Right lobe of liver (tissue), 6 donors: Measurements from ENCODE around the gene RELT. TPM values are rescaled to one million over a fixed set of nuclear protein-coding genes. Genes with fewer than 3 reads are reported as not detected.

Experiments used
- ATAC-seq, 4 donors: fragments of 200-7000 bp; cut with Tn5 transposase; one replicate each; pipeline ENCODE4 v1.9.1; 2020; ENCODE audit warnings: mild to moderate bottlenecking in 4 of 4, moderate library complexity in 4 of 4
- DNase-seq, 3 donors: peaks; one replicate each; pipeline ENCODE4 v3.0.0-alpha.2; 2020
- H3K27ac ChIP-seq, 3 donors: fragments of 200-600 bp; one replicate each; pipeline ENCODE4 v1.8.0; 2022
- H3K27me3 ChIP-seq, 2 donors: fragments of 200-600 bp; one replicate each; pipeline ENCODE4 v1.8.0; 2022
- H3K36me3 ChIP-seq, 4 donors: fragments of 200-600 bp; sonication (generic) in 1 of 4; one replicate each; pipeline versions ENCODE4 v1.5.1 to v1.8.0; 2017 to 2022; ENCODE audit warnings: control low read depth in 1 of 4
- H3K4me1 ChIP-seq, 4 donors: fragments of 200-600 bp; sonication (generic) in 1 of 4; one replicate each; pipeline versions ENCODE4 v1.5.1 to v1.8.0; 2017 to 2022; ENCODE audit warnings: control low read depth in 1 of 4
- H3K4me3 ChIP-seq, 3 donors: fragments of 200-600 bp; one replicate each; pipeline ENCODE4 v1.8.0; 2022
- H3K9me3 ChIP-seq, 4 donors: fragments of 200-600 bp; sonication (generic) in 1 of 4; one replicate each; pipeline versions ENCODE4 v1.5.1 to v1.8.0; 2017 to 2022; ENCODE audit warnings: control low read depth in 1 of 4
- POLR2A ChIP-seq: fragments of 450-650 bp; IDR thresholded peaks from one replicate; pipeline ENCODE4 v1.6.1; 2017; ENCODE audit warnings: antibody characterized with exemption, mild to moderate bottlenecking
- whole genome bisulfite sequencing: methylation state at CpG from one replicate; pipeline ENCODE4 v1.1.6; 2018; ENCODE audit warnings: low coverage, low lambda C conversion rate; ENCODE audit not compliant: insufficient coverage; ENCODE audit errors: missing lambda C conversion rate; 5-methylcytosine and 5-hydroxymethylcytosine counted together
- intact Hi-C, 2 donors: fragments of 100-400 bp; cut with DNase I; formaldehyde crosslinking; loops; one replicate each; pipeline versions ENCODE4 v1.11.2 to v1.14.1; 2022
- total RNA-seq, 6 experiments: library from RNA; depleted of rRNA in 2 of 6; stranded (reverse); fragments of >200 nt in 2 of 6; fragmentation: NEBNext Ultra II Directional in 3 of 6; extraction: Animal tissue kit (Norgen Biotek cat#: 25700) in 3 of 6; gene quantifications; one replicate each; pipeline versions ENCODE4 v1.1.0 to v1.2.4, GENCODE V29; 2016 to 2023
- TF ChIP-seq, protein P1 (sequence below), 4 donors: fragments of 200-600 bp in 3 of 4; fragments of 450-650 bp in 1 of 4; IDR thresholded peaks; one replicate each; pipeline versions ENCODE4 v1.5.1 to v1.8.0; 2016 to 2022; ENCODE audit warnings: antibody characterized with exemption in 4 of 4, mild to moderate bottlenecking in 2 of 4
- donor health status: DM: no; HTN: yes; CAD: no.
- donor health status: DM: no; HTN: no; CAD: no.
- donor health status: DM: no; HTN: no; CAD: no.
- donor health status: DM: no; HTN: yes; CAD: no.
- donor health status: DM: no; HTN: yes; CAD: no.

RELT gene
- total RNA-seq, 6 experiments from 2014 or later: 0.81 to 5.4 (median 1.6) TPM

DNA sequence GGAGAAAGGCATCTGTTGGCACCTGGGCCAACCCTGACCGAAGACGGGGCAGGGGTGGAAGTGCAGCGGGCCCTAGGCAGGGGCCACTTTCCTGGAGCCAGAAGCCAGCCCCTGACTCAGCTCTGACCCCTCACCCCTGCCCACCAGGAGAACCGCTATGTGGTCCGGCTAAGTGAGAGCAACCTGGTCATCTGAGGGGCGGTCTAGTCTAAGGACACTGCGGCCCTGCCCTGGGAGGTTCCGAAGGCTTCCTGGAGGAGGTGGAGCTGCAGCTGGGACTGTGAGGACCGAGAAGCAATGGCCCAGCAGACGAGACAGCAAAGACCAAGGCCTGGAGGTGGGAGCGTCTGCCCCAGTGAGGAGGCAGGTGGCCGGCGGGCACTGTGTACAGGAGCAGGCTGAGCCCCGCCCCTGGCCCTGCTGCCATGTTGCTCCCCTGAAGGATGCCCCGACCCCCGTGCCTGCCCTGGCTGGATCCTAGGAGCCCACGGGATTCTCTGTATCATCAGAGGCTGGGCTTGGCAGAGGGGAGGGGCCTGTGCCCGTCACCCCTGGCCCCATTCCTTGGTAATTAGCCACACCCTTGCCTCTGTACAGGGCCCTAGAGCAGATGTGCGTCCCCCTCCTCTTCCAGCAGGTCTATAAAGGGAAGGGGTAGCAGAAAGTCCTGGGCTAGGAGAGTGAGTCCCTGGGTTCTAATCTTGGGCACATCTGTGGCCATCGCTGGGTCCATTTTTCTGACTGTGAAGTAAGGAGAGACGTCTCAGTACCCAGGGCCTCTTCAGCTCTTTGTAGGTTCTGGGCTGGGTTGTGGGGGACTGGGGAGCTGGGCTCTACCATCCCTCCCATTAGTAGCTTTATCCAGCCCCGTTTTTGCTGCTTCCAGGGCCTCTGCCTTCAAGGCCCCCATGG lies 19.4 kb downstream of the RELT start:
- DNase-seq: peak in 1 of 3 donors; percentile 39
- 58% methylated on average over 2 of the region's 22 CpGs for WGBS
- no peak overlapping the region for H3K4me3 ChIP-seq
- no peaks in the 10 kb centered on the region for H3K36me3 ChIP-seq
- H3K27ac ChIP-seq: no peak overlapping the region
- H3K9me3 ChIP-seq: no peaks in the 10 kb centered on the region
- ATAC-seq: no peak
- H3K4me1 ChIP-seq: no peaks in the 10 kb centered on the region
- intact Hi-C loops: no loop called here
- TF ChIP-seq, protein P1, sequence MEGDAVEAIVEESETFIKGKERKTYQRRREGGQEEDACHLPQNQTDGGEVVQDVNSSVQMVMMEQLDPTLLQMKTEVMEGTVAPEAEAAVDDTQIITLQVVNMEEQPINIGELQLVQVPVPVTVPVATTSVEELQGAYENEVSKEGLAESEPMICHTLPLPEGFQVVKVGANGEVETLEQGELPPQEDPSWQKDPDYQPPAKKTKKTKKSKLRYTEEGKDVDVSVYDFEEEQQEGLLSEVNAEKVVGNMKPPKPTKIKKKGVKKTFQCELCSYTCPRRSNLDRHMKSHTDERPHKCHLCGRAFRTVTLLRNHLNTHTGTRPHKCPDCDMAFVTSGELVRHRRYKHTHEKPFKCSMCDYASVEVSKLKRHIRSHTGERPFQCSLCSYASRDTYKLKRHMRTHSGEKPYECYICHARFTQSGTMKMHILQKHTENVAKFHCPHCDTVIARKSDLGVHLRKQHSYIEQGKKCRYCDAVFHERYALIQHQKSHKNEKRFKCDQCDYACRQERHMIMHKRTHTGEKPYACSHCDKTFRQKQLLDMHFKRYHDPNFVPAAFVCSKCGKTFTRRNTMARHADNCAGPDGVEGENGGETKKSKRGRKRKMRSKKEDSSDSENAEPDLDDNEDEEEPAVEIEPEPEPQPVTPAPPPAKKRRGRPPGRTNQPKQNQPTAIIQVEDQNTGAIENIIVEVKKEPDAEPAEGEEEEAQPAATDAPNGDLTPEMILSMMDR (IDR thresholded peaks at IDR 0.05): no peak
- no peak for TF ChIP-seq POLR2A
- no peaks in the 10 kb centered on the region for H3K27me3 ChIP-seq

DNA sequence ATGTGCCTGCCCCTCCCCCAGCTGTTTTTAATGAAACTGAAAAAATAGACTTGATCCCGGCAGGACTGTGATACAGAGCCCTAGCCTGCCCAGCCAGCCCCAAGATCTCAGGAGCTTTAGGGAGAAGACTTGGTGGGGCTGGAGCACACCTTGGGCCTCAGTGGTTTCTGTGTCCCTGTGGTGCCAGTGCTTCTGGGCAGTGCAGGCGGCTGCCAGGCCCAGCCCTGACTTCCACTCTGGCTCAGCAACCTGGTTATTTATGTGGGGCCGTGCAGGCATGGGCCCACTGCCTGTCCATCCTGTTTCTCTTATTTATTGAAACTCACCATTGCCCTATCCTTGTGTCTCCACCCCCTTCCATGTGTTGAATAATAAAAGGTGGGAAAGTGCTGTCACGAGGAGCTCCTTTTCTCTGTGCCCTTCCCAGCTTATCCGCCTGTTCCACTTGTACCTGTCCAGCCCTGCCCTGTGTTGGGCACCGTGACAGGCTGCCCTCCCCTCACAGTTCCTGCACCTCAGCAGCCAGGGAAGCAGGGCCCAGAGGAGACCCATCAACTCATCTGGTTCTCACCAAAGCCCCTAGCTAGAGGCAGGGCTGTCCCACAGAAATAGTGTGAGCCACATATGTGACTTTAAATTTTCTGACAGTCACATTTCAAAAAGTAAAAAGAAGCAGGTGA lies 20.2 kb downstream of the RELT start:
- Histone ChIP-seq H3K27me3 (no peaks in the 10 kb centered on the region), H3K9me3 (no peaks in the 10 kb centered on the region), H3K27ac (no peak overlapping the region), H3K36me3 (no peaks in the 10 kb centered on the region), H3K4me1 (no peaks in the 10 kb centered on the region), H3K4me3 (no peak overlapping the region)
- no peak for ATAC-seq
- TF ChIP-seq POLR2A: no peak
- TF ChIP-seq, protein P1 (IDR thresholded peaks at IDR 0.05): no peak
- intact Hi-C loops: no loop called here
- DNase-seq: peak in 1 of 3 donors; percentile 28
- 40% methylated on average over 1 of the region's 6 CpGs for WGBS

DNA sequence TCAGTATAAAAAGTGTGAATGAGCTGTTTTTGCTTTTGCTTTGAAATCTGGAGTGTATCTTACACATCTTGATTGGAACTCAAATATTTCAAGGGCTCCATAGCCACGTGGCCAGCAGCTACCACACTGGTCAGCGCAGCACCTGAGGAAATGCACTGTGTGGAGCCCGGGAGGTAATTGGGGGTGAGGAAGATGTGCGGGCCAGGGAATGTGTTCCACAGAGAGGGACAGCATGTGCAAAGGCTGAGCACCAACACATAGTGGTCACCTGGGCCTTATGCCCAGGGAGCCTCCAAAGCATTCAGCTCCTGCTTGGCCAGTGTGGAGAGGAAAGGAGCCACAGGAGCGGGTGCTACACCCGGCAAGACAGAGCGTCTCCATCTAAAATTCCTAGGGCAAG lies 20.8 kb downstream of the RELT start:
- Histone ChIP-seq H3K27ac (no peak overlapping the region), H3K9me3 (no peaks in the 10 kb centered on the region), H3K27me3 (no peaks in the 10 kb centered on the region), H3K36me3 (no peaks in the 10 kb centered on the region), H3K4me3 (no peak overlapping the region), H3K4me1 (no peaks in the 10 kb centered on the region)
- intact Hi-C loops: no loop called here
- no peak for TF ChIP-seq POLR2A
- TF ChIP-seq, protein P1 (IDR thresholded peaks at IDR 0.05): no peak
- peak in 1 of 3 donors; percentile 19 for DNase-seq
- 95% methylated on average over 6 of the region's 7 CpGs for WGBS
- ATAC-seq: no peak

DNA sequence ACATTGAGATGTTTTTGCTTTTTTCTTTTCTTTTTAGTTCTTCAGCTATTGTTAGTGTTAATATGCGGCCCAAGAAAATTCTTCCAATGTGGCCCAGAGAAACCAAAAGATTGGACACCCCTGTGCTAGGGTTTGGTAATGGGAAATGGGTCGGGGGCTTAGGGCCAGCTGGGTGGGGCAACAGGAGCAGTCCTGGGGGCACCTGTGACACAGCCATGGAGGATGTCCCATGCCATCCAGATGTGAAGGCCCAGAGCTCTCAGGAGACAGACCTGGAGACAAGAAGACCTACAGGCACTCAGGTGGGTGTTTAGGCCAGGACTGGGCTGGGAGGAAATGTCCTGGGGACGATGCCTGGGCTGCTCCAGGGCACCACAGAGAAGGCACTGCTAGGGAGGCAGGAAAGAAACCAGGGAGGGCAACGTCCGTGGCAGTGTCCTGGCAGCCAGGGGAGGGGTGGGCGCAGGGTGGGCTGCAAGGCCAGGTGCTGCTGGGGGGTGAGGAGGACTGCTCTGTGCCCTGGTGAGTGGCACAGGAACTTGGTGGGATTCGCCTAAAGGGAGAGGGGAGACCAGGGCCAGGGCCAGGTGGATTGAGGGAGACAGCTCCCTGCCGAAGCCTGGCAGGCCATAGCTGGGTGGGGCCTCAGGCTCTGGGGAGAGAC lies 21.4 kb downstream of the RELT start:
- ATAC-seq (no peak), DNase-seq (peak in 1 of 3 donors; percentile 44)
- no peaks in the 10 kb centered on the region for H3K36me3 ChIP-seq
- no peak overlapping the region for H3K4me3 ChIP-seq
- no peaks in the 10 kb centered on the region for H3K9me3 ChIP-seq
- TF ChIP-seq, protein P1 (IDR thresholded peaks at IDR 0.05): no peak
- TF ChIP-seq POLR2A: no peak
- H3K27ac ChIP-seq: no peak overlapping the region
- 81% methylated on average over 8 of the region's 8 CpGs for WGBS
- H3K4me1 ChIP-seq: no peaks in the 10 kb centered on the region
- no peaks in the 10 kb centered on the region for H3K27me3 ChIP-seq
- intact Hi-C loops: no loop called here
